Chondrocyte (in vitro differentiated cells): Measurements from ENCODE around the gene ASB18. TPM values are rescaled to one million over a fixed set of nuclear protein-coding genes. Genes with fewer than 3 reads are reported as not detected.

Source experiments
- DNase-seq: peaks from one replicate; pipeline ENCODE4 v3.0.0; 2021; ENCODE audit warnings: mixed read lengths, low spot score
- H3K27ac Mint-ChIP-seq: one replicate; pipeline ENCODE4 v1.8.0; 2021; ENCODE audit warnings: mild to moderate bottlenecking, moderate library complexity, mixed read lengths; ENCODE audit not compliant: unreplicated experiment
- H3K27me3 Mint-ChIP-seq: 2 replicates; pipeline ENCODE4 v1.8.0; 2021; ENCODE audit warnings: low read depth, mixed read lengths
- H3K36me3 Mint-ChIP-seq: 2 replicates; pipeline ENCODE4 v1.8.0; 2021; ENCODE audit warnings: low read depth, mixed read lengths
- H3K4me1 Mint-ChIP-seq: 2 replicates; pipeline ENCODE4 v1.8.0; 2021; ENCODE audit warnings: low read depth, mild to moderate bottlenecking, mixed read lengths
- H3K4me3 Mint-ChIP-seq: one replicate; pipeline ENCODE4 v1.8.0; 2021; ENCODE audit warnings: mild to moderate bottlenecking, moderate library complexity, mixed read lengths; ENCODE audit not compliant: unreplicated experiment
- H3K9me3 Mint-ChIP-seq: 2 replicates; pipeline ENCODE4 v1.8.0; 2021; ENCODE audit warnings: low read depth, mixed read lengths
- total RNA-seq: library from RNA; stranded (reverse); gene quantifications from 3 replicates; pipeline ENCODE4 v1.2.1, GENCODE V29; 2021
- TF ChIP-seq, protein P1 (sequence below): fragments of 200-600 bp; sonication (generic); IDR thresholded peaks from 2 replicates; pipeline ENCODE4 v1.5.0; 2021; ENCODE audit warnings: antibody characterized with exemption, mild to moderate bottlenecking, moderate library complexity

ASB18 gene
- total RNA-seq, 1 donor from 2014 or later: not detected

DNA sequence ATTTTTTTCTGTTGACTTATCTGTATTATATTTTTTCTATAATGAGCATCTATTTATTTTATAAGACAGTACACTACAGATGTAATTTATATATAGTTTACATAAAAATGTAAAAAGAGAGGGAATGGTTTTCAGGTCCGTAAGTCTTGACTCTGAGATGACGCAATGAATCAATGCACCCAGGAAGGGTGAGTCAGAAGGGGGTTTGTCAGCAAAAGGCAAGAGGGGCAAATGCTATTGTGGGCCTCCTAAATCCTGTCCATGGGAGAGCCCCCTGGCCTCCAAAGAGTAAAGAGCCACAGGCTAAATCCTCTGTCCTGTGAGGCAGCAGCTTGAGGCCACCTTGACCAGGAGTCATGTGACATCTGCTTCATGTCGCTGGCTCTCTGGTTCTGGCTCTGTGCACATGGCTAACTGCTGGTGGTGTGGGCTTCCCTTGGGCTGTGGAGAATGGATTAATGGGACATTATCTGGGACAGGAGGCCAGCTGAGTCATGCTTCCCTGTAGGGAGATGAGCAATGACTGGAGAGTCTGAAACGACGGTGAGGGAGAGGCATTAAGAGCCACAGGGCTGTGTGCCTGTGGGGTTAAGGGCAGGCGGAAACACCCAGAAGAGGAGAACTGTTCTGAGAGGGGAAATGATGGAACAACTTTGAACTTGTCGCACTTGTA lies 22.8 kb upstream of the ASB18 start:
- DNase-seq: no peak
- TF ChIP-seq, protein P1, sequence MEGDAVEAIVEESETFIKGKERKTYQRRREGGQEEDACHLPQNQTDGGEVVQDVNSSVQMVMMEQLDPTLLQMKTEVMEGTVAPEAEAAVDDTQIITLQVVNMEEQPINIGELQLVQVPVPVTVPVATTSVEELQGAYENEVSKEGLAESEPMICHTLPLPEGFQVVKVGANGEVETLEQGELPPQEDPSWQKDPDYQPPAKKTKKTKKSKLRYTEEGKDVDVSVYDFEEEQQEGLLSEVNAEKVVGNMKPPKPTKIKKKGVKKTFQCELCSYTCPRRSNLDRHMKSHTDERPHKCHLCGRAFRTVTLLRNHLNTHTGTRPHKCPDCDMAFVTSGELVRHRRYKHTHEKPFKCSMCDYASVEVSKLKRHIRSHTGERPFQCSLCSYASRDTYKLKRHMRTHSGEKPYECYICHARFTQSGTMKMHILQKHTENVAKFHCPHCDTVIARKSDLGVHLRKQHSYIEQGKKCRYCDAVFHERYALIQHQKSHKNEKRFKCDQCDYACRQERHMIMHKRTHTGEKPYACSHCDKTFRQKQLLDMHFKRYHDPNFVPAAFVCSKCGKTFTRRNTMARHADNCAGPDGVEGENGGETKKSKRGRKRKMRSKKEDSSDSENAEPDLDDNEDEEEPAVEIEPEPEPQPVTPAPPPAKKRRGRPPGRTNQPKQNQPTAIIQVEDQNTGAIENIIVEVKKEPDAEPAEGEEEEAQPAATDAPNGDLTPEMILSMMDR: no peak

DNA sequence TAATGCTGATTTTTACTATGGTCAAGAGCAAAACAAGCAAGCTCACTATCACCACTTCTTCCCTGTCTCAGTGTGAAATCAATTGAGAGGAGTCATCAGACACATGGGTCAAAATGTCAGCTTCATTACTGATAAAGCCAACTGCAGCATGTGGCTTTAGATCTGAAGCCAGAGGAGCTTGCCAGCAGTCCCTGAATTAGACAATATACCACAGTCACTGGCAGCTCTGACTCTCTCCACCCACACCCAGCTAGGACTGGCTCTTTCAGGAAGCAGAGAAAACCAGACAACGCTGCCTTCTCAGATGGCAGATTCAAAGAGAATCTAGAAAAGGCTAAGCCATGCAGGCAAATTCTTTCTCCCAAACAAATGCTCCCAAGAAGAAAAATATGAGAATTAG lies 20.0 kb upstream of the ASB18 start:
- Mint-ChIP-seq H3K4me3 (no peak overlapping the region), H3K9me3 (peaks cover 16% of the 10 kb centered on the region), H3K27me3 (peaks cover 8% of the 10 kb centered on the region), H3K36me3 (peaks cover 8% of the 10 kb centered on the region), H3K27ac (no peak overlapping the region), H3K4me1 (no peaks in the 10 kb centered on the region)
- no peak for DNase-seq
- TF ChIP-seq, protein P1: no peak

More for the DNA sequence above, 22.8 kb upstream of the ASB18 start:
- peaks cover 2% of the 10 kb centered on the region for H3K36me3 Mint-ChIP-seq
- H3K4me3 Mint-ChIP-seq: no peak overlapping the region
- no peak overlapping the region for H3K27ac Mint-ChIP-seq
- no peaks in the 10 kb centered on the region for H3K4me1 Mint-ChIP-seq
- peaks cover 8% of the 10 kb centered on the region for H3K9me3 Mint-ChIP-seq
- H3K27me3 Mint-ChIP-seq: peaks cover 15% of the 10 kb centered on the region

- TF ChIP-seq, protein P1: no peak
- Mint-ChIP-seq H3K4me3 (no peak overlapping the region), H3K36me3 (peaks cover 8% of the 10 kb centered on the region), H3K4me1 (no peaks in the 10 kb centered on the region), H3K27me3 (no peaks in the 10 kb centered on the region), H3K27ac (no peak overlapping the region), H3K9me3 (peaks cover 22% of the 10 kb centered on the region)
- DNase-seq: no peak
Observed at GRCh38 chr2:236282406-236282805, 18.2 kb upstream of the ASB18 start.

DNA sequence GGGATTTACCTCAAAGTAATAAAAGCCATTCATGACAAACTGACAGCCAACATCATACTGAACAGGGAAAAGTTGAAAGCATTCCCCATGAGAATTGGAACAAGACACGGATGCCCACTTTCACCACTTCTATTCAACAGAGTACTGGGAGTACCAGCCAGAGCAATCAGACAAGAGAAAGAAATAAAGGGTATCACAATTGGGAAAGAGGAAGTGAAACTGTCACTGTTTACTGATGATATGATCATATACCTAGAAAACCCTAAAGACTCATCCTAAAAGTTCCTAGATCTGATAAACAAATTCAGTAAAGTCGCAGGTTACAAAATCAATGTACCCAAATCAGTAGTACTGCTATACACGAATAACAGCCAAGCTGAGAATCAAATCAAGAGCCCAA lies 17.2 kb upstream of the ASB18 start:
- Mint-ChIP-seq H3K27me3 (no peaks in the 10 kb centered on the region), H3K4me3 (no peak overlapping the region), H3K9me3 (peaks cover 29% of the 10 kb centered on the region)

GRCh38 chr2:236273126-236273525 lies 8.9 kb upstream of the ASB18 start:
- Mint-ChIP-seq H3K27me3 (no peaks in the 10 kb centered on the region), H3K9me3 (peaks cover 13% of the 10 kb centered on the region), H3K4me3 (no peak overlapping the region), H3K4me1 (no peaks in the 10 kb centered on the region), H3K27ac (no peak overlapping the region), H3K36me3 (peaks cover 4% of the 10 kb centered on the region)
- no peak for DNase-seq
- TF ChIP-seq, protein P1: no peak

More for the DNA sequence above, 17.2 kb upstream of the ASB18 start:
- no peak for DNase-seq
- Mint-ChIP-seq H3K36me3 (peaks cover 8% of the 10 kb centered on the region), H3K4me1 (no peaks in the 10 kb centered on the region), H3K27ac (no peak overlapping the region)
- TF ChIP-seq, protein P1: no peak
